ENCODE measurements around the gene KIF19.
"Not testable (repeated sequence)": the region's sequence is repeated elsewhere in the genome, so short reads cannot be mapped to it uniquely, and the experiment has no call there.

Gene KIF19, protein sequence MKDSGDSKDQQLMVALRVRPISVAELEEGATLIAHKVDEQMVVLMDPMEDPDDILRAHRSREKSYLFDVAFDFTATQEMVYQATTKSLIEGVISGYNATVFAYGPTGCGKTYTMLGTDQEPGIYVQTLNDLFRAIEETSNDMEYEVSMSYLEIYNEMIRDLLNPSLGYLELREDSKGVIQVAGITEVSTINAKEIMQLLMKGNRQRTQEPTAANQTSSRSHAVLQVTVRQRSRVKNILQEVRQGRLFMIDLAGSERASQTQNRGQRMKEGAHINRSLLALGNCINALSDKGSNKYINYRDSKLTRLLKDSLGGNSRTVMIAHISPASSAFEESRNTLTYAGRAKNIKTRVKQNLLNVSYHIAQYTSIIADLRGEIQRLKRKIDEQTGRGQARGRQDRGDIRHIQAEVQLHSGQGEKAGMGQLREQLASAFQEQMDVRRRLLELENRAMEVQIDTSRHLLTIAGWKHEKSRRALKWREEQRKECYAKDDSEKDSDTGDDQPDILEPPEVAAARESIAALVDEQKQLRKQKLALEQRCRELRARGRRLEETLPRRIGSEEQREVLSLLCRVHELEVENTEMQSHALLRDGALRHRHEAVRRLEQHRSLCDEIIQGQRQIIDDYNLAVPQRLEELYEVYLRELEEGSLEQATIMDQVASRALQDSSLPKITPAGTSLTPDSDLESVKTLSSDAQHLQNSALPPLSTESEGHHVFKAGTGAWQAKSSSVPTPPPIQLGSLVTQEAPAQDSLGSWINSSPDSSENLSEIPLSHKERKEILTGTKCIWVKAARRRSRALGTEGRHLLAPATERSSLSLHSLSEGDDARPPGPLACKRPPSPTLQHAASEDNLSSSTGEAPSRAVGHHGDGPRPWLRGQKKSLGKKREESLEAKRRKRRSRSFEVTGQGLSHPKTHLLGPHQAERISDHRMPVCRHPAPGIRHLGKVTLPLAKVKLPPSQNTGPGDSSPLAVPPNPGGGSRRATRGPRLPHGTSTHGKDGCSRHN

DNA sequence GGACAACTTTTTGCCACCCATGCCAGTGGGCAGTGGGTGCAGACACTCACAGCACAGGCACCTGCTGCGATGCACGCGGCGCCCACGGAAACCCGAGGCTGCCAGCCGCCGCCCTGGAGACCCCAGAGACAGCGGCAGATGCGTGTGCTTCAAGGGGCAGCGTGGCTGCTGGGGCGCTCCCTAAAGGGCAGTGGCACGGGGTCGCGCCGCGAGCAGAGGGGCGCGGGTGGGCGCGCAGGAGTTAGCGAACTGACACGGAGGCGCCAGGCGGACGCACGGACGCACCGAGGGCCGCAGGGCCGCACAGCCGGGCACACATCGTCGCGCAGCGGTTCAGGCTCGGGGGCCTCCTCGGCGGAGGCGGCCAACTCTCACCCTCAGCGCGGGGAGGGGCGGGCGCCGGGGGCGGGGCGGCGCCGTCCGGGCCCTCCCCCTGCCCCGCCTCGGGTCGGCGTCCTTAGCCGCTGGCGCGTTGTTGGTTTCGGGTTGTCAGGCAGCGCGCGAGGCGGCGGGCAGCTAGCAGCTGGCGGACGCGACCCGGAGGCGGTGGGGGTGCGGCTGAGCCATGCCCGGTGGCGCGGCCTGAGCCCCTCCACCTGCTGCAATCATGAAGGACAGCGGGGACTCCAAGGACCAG is at the start of gene KIF19:
KIF19 (plus strand) TSS at position 484 of the 637 bp plus-strand sequence; CDS start at position 608, 124 bp downstream.
- H3K4me3 ChIP-seq (ENCODE audit: low read depth, low read length), result peak within 1 kb of the TSS; percentile 47

DNA sequence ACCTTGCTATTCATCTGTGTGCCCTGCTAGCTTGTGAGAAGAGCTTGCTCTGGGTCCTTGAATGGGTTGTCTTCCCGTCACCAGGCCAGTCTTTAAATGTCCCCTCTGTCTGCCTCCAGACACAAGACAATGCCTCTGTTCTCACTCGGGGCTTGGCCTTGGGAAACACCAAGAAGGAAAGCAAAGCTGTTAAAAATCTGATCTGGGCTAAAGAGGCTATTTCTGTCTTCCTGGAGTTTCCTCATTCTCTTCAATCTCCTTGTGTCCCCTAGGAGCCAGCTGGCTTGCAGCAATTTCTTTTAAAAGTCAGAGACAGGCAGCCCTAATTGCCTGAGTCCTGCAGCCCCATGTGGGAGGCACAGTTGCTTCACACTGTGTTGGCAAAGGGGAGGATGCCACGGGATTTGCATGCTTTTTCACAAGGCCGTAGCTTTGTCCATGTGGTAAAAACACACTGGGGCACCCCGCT is 49.5 kb upstream of the KIF19 start:
- no peak overlapping the region for H3K4me3 ChIP-seq (ENCODE audit: low read depth, low read length)

DNA sequence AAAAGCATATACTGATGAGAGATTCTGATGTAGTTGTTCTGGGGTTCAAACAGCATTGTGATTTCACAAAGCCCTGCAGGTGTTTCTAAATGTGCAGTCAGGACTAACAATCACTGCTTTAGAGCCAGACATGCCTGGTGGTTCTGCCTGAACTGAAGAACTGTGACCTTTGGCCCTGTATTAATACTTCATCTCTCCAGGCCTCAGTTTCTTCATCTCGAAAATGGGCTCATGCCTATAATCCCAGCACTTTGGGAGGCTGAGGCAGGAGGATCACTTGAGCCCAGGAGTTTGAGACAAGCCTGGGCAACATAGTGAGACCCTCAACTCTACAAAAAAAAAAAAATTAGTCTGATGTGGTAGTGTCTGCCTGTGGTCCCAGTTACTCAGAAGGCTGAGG is 48.1 kb upstream of the KIF19 start:
- no peak overlapping the region for H3K4me3 ChIP-seq (ENCODE audit: low read depth, low read length)

DNA sequence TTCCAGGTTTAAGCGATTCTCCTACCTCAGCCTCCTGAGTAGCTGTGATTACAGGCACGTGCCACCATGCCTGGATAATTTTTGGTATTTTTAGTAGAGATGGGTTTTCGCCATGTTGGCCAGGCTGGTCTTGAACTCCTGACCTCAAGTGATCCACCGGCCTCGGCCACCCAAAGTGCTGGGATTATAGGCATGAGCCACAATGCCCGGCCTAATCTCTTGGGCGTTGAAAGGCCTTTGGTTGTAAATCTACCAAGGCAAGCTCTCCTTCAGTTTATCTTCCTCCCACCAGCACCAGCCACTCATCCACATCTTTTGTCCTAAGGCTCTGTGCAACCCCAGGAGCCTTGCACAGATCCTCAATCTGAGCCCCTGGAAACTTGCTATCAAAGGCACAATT is 46.4 kb upstream of the KIF19 start:
- H3K4me3 ChIP-seq (ENCODE audit: low read depth, low read length), result not testable (repeated sequence)

DNA sequence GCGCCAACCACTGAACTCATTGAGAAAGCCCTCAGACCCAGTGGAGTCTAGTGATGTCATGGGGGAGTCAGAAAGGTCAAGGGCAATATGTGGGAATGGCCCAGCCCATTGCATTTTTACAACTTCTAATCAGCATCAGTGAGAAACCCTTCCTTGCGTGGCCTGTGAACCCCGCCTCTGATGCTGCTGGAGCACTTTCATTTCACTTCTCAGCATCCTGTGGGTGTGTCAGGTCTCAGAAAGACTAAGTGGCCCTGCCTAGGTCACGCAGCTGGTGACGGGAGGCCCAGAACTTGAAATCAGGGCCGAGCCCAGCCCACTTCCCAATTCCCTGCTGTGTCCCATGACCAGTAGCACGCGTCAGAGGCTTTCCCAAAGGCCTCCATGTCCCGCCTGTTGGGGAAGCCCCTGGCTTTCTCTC is 45.9 kb upstream of the KIF19 start:
- no peak overlapping the region for H3K4me3 ChIP-seq (ENCODE audit: low read depth, low read length)

DNA sequence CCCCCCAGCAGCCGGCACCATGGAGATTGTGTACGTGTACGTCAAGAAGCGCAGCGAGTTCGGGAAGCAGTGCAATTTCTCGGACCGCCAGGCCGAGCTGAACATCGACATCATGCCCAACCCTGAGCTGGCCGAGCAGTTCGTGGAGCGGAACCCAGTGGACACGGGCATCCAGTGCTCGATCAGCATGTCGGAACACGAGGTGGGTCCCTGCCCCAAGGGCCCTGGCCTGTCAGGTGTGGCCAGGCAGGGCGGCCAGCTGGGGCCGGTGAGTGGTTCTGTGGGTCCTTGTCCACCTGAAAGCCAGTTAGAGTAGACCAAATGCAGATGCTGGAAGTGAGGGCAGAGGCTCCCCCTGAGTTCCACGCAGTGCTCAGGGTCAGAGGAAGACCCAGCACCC is 44.2 kb upstream of the KIF19 start:
- H3K4me3 ChIP-seq (ENCODE audit: low read depth, low read length), result no peak overlapping the region

DNA sequence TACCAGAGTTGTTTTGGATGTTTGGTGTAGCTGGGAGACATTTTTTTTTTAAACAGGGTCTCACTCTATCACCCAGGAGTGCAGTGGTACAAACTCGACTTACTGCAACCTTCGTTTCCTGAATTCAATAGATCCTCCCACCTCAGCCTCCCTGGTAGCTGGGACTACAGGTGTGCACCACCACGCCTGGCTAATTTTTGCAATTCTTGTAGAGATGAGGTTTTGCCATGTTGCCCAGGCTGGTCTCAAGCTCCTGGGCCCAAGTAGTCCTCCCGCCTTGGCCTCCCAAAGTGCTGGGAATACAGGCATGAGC is 43.8 kb upstream of the KIF19 start:
- H3K4me3 ChIP-seq (ENCODE audit: low read depth, low read length), result not testable (repeated sequence)

DNA sequence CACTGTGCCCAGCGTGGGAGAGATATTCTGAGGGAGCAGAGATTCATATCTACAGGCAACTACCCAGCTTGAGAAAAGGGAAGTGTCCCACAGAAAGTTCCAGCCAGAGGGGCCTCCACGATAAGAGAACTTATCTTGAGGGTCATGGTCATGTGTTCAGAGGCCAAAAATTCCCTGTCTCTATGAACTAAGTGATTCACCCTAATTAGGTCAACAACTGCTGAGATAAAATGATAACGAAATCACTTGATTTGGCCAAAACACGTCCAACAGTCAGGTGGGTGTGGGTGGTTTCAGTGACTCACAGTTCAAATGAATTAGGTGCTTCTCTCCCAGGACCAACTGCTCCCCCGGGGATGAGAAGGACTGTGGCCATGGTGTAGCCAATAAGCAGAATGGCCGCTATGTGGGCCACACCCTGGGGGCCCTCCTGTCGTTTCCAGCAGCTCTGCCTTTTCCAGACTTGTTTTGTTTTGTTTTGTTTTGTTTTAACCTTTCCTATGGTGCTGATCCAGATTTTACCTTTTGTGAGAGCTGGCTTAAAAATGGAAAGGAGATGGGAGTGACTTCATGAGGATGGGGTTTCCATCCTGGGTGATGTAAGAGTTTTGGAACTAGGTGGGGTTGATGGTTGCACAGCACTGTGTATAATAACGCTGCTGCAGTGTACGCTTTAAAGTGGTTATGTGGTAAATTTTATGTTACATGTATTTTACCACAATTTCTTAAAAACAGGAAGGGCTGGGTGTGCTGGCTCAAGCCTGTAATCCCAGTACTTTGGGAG is 43.2 kb upstream of the KIF19 start:
- no peak overlapping the region for H3K4me3 ChIP-seq (ENCODE audit: low read depth, low read length)

DNA sequence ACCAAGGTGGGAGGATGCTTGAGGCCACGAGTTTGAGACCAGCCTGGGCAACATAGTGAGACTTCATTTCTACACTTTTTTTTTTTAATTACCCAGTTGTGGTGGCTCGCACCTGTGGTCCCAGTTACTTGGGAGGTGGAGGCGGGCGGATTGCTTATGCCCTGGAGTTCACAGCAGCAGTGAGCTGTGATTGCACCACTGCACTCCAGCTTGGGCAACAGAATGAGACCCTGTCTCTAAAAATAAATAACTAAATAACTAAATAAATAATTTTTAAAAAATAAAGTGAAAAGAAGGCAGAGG is 42.7 kb upstream of the KIF19 start:
- H3K4me3 ChIP-seq (ENCODE audit: low read depth, low read length), result no peak overlapping the region

DNA sequence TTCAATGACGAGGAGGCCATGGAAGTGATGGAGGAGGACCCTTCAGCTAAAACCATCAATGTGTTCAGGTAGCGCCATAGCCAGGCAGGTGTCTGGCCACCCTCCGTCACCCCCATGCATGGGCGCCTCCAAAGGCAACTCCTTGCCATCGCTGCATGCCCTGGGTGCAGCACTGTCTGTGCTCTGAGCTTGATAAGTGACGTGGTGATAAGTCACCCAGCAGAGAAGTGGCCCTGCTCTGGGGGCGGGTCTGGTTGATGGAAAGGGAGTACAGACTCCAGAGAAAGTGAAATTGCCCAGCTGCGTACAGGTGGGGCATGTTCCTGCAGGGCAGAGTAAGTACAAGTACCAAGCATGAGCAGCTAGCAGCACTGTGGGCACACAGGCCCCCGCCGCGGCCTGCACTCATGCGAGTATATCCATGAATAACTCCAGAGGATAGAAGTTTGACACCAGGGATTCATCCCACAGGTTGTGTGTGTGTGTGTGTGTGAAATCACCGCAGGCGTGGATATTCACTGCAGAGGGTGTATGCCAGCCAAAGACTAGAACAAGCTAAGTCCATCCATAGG is 38.9 kb upstream of the KIF19 start:
- H3K4me3 ChIP-seq (ENCODE audit: low read depth, low read length), result no peak overlapping the region

DNA sequence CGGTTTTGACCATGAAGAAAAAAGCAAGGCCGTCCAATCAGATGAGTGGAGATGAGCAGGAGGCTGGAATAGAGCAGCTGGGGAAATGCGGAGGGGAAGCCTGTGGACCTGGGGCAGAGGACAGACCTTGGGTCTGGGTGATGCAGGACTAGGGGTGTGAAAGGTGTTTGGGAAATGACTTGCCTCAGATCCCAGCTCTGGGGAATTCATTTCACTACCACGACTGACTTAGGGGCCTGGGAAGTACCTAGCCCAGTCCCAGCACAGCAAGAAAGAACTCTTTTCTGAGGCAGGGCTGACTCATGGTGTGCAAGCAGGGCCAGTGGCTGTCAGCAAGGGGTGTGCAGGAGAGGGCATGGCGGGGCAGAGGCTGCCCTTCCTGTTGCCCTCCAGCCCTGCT is 37.2 kb upstream of the KIF19 start:
- H3K4me3 ChIP-seq (ENCODE audit: low read depth, low read length), result no peak overlapping the region

DNA sequence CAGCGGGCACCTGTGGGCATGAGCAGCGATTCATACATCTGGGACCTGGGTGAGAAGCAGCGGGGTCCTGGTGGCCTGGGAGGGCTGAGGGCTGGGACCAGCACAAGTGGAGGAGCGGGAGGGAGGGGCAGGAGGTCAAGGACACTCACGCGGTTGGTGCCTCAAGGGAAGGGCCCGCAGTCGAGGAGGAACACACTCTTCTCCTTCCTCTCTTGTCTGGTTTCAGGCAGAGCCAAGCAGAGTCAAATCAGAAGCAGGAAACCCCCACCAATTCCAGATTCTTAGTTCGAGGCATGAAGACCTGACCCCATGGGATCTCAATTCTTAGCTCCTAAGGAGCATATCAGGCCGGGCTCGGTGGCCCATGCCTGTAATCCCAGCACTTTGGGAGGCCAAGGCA is 36.3 kb upstream of the KIF19 start:
- H3K4me3 ChIP-seq (ENCODE audit: low read depth, low read length), result no peak overlapping the region

DNA sequence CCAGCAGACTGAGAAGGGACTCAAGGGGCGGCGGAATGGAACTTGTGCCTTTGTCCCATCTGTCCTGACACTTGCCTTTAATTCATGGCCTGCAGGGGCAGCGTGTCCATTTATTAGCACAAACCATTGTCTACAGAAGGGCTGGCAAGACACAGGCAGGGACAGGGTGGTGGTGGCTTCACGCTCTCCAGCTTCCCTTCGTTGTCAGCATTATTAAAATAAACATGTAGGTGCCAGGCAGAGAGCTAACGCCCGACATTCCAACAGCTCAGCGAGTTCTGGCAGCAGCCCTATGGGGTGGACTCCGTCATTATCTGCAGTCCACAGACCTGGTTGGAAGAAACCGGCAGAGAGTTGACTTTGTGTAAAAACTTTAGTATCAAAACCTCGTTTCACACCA is 35.7 kb upstream of the KIF19 start:
- H3K4me3 ChIP-seq (ENCODE audit: low read depth, low read length), result no peak overlapping the region

DNA sequence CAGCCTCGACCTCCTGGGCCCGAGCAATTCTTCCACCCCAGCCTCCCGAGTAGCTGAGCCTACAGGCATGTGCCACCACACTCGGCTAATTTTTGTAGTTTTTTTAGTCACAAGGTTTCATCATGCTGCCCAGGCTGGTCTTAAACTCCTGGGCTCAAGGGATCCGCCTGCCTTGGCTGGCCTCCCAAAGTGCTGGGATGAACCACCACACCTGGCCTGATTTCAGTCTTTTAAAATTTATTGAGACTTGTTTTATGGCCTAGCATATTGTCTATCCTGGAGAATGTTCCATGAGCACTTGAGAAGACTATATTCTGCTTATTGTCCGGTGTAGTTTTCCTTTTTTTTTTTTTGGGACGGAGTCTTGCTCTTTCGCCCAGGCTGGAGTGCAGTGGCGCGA is 33.5 kb upstream of the KIF19 start:
- no peak overlapping the region for H3K4me3 ChIP-seq (ENCODE audit: low read depth, low read length)

DNA sequence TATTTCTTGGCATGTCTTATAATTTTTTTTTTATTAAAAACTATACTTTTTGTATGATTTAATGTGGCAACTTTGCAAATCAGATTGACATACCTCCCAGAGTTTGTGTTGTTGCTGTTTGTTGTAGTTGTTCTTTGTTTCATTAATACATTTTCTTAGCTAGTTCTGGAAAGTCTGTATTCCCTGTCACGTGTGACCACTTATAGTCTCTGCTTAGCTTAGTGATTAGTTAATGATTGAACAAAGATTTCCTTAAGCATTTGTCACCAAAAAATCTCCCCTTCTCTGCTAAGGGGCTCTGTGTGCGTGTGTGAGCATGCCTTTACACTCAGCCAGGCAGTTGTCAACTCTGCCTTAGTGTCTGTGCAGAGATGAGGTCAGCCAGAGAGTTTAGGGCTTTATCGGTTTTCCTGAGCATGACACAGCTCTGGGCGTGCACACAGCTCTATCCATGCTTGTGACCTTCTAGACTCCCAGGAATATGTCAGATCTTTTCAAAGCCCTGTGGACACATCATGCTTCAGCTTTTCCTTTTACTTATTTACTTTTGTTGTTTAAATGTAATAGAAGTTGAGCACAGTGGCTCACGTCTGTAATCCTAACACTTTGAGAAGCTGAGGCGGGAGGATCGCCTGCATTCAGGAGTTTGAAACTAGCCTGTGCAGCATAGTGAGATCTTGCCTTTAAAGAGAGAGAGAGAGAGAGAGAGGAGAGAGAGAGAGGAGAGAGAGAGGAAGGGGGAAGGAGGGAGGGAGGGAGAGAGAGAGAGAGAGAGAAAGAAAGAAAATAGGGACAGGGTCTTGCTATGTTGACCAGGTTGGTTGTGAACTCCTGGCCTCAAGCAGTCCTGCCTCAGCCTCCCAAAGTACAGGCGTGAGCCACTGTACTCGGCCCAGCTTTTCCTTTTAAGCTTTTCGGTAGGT is 30.1 kb upstream of the KIF19 start:
- no peak overlapping the region for H3K4me3 ChIP-seq (ENCODE audit: low read depth, low read length)

DNA sequence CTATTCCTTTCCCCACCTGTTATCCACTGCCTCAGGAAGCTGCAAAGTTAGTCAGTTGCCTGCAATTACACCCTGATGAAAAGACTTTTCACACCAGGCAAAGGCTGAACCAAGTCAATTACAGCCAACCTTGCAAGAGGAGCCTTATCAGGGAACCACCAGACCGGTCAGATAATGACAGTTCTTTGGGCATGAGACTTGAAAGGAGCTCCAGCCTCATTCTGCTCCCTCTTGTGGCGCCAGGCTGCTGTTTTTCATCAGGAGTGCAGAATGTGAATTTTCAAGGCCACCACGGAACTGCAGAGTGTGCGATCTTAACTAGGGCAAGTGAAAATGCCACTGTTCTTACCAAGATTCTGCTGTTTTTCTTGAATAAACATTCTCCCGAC is 29.5 kb upstream of the KIF19 start:
- H3K4me3 ChIP-seq (ENCODE audit: low read depth, low read length), result no peak overlapping the region

DNA sequence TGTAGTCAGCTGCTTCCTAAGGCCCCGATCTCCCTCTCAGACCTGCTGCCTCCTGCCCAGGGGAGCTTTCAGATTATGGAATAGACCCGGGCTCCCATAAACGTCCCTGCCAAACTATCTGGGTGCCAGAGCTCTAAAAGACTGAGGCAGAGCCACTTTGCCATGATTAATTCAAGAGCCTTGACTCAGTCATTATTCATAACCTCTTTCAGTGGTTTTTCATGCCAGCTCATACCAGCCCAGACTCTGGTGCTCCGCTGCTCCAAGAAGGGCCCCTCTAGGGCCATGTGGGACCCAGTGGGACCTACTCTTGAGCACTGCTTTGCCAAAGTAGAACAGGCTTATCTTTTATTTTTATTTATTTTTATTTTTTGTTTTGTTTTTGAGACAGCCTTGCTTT is 28.1 kb upstream of the KIF19 start:
- no peak overlapping the region for H3K4me3 ChIP-seq (ENCODE audit: low read depth, low read length)

DNA sequence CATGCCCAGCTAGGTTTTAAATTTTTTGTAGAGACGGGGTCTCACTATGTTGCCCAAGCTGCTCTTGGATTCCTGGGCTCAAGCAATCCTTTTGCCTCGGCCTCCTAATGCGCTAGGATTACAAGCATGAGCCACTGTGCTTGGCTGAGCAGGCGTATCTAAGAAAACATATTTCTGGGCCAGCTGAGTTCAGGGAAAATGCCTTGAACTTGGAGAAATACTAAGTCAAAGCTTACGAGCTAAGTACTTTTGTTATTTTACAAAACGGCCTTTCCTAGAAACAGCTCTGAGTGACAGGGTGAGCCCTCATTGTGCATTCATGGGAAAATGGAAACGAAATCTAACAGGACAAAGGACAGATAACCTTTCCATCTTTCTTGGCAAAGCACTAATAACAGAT is 27.2 kb upstream of the KIF19 start:
- H3K4me3 ChIP-seq (ENCODE audit: low read depth, low read length), result no peak overlapping the region

DNA sequence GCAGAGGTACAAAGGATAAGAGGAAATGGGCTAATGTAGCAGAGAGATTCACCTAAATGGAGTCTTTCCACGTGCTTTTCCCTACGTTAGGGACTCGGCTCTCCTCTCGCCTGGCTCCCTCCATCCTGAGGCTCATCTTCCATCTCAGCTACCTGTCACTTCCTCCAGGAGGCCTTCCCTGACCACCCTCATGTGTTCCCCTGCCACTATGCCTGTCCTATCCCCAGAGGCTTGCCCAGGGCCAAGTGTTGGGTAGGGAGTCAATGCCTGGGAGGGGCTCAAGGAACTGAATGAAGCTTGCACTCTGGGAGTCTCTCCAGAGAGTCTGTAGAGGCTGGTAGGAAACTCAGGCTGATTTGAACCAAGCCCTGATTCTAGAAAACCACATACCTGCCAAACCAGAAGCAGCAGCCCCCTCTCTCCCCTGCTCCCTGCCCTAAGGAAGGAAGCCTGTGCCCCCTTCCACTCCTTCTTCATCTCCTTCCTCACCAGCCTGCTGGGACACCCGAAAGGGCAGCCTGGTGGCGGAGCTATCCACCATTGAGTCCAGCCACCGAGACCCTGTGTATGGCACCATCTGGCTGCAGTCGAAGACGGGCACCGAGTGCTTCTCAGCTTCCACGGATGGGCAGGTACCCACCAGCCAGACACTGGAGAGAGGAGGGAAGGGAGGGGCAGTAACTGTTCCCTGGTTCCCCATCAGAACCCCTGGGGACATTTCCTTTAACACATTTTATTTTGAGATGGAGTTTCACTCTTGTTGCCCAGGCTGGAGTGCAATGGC is 26.6 kb upstream of the KIF19 start:
- no peak overlapping the region for H3K4me3 ChIP-seq (ENCODE audit: low read depth, low read length)
